ENCODE results near the gene IDH3G. TPM values are rescaled to one million over a fixed set of nuclear protein-coding genes. Genes with fewer than 3 reads are reported as not detected.

Gene IDH3G
- total RNA-seq, 1 donor from 2014 or later, result 72.4 TPM

- Mint-ChIP-seq H3K27ac (peak overlapping the region; percentile 89), H3K4me3 (ENCODE audit: low read depth) (peak overlapping the region; percentile 97), H3K4me1 (ENCODE audit: low read depth) (peaks cover 9% of the 10 kb centered on the region), H3K36me3 (ENCODE audit: low read depth) (peaks cover 41% of the 10 kb centered on the region), H3K27me3 (ENCODE audit: low read depth) (no peaks in the 10 kb centered on the region), H3K9me3 (no peaks in the 10 kb centered on the region)
- DNase-seq (ENCODE audit: low spot score), result no peak
- intact Hi-C loops (cut with micrococcal nuclease), result no loop called here
Measured at GRCh38 chrX:153793291-153793690, 884 bp downstream of the IDH3G start.

DNA sequence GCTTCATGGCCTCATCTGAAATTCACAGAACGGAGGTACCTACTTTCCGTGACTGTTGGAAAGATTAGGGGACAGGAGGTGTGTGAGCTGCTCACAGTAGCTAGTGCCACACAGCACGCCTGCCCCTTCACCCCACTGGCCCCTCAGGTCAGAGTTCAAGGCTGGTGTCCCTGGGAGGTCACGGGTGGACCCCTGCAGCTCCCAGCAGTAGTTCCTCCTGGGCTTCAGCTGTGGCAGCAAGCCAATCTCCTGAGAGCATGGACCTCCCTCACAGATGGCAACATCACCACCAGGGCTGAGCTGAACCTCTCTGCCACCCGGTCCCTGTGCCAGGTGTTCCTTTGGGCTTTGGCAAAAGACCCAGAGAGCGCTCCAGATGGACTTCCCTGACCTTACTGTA is 1.8 kb downstream of the IDH3G start:
- DNase-seq (ENCODE audit: low spot score), result no peak
- Mint-ChIP-seq H3K27me3 (ENCODE audit: low read depth) (no peaks in the 10 kb centered on the region), H3K36me3 (ENCODE audit: low read depth) (peaks cover 43% of the 10 kb centered on the region), H3K27ac (no peak overlapping the region), H3K4me3 (ENCODE audit: low read depth) (no peak overlapping the region), H3K4me1 (ENCODE audit: low read depth) (peaks cover 9% of the 10 kb centered on the region), H3K9me3 (no peaks in the 10 kb centered on the region)
- intact Hi-C loops (cut with micrococcal nuclease), result no loop called here

- Mint-ChIP-seq H3K4me1 (ENCODE audit: low read depth) (peaks cover 9% of the 10 kb centered on the region), H3K27me3 (ENCODE audit: low read depth) (no peaks in the 10 kb centered on the region), H3K4me3 (ENCODE audit: low read depth) (no peak overlapping the region), H3K27ac (no peak overlapping the region), H3K36me3 (ENCODE audit: low read depth) (peaks cover 40% of the 10 kb centered on the region), H3K9me3 (no peaks in the 10 kb centered on the region)
- intact Hi-C loops (cut with micrococcal nuclease), result no loop called here
- DNase-seq (ENCODE audit: low spot score), result no peak
Measured at GRCh38 chrX:153791104-153791852, 2.9 kb downstream of the IDH3G start.

GRCh38 chrX:153789654-153790053 is 4.5 kb downstream of the IDH3G start:
- intact Hi-C loops (cut with micrococcal nuclease), result no loop called here
- Mint-ChIP-seq H3K9me3 (no peaks in the 10 kb centered on the region), H3K36me3 (ENCODE audit: low read depth) (peaks cover 34% of the 10 kb centered on the region)

DNA sequence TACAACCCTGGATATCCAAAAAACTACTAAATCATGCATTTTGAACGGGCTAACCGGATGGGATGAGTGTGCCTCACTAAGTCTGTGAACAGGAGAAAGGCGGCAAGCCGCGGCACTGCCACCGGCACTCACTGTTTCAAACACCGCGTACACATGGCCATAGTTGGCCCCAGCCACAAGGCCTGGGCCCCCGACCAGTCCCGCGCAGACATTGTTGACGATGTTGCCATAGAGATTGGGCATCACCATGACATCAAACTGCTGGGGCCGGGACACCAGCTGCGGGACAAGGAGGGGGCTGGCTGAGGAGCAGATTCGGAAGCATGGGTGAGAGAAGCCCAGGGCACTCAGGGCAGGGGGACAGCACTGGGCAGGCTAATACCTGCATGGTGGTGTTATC is 7.5 kb downstream of the IDH3G start:
- H3K36me3 Mint-ChIP-seq (ENCODE audit: low read depth), result peaks cover 25% of the 10 kb centered on the region
- H3K4me1 Mint-ChIP-seq (ENCODE audit: low read depth), result no peaks in the 10 kb centered on the region
- H3K27me3 Mint-ChIP-seq (ENCODE audit: low read depth), result no peaks in the 10 kb centered on the region
- intact Hi-C loops (cut with micrococcal nuclease), result no loop called here
- no peak for DNase-seq (ENCODE audit: low spot score)
- no peak overlapping the region for H3K4me3 Mint-ChIP-seq (ENCODE audit: low read depth)
- no peak overlapping the region for H3K27ac Mint-ChIP-seq
- no peaks in the 10 kb centered on the region for H3K9me3 Mint-ChIP-seq

More at GRCh38 chrX:153789654-153790053, 4.5 kb downstream of the IDH3G start:
- Mint-ChIP-seq H3K4me3 (ENCODE audit: low read depth) (no peak overlapping the region), H3K27ac (no peak overlapping the region), H3K4me1 (ENCODE audit: low read depth) (peaks cover 6% of the 10 kb centered on the region), H3K27me3 (ENCODE audit: low read depth) (no peaks in the 10 kb centered on the region)
- no peak for DNase-seq (ENCODE audit: low spot score)

DNA sequence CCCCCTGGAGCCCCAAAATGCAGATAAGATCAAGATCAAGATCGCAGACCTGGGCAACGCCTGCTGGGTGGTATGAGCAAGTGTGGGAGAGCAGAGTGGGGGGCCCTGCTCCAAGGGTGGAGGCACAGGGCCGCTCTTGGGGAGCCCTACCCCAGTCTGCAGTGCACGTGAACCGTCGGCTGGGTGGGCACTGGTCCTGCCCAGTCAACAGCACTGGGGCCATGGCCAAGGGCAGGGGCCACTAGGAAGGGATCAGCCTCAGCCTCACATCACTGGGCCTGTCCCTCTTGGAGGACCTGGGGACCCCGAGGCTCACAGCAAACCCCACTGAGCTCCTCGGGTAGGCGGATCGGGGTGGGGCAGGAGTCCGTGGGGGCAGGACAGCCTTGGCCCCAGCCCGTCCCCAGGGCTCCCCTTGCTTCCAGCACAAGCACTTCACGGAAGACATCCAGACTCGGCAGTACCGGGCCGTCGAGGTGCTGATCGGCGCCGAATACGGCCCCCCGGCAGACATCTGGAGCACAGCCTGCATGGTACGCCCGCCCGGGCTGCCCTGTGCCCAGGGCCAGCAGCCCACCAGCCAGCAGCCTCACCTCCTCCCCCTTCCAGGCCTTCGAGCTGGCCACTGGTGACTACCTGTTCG is 9.7 kb downstream of the IDH3G start:
- H3K4me3 Mint-ChIP-seq (ENCODE audit: low read depth), result no peak overlapping the region
- H3K4me1 Mint-ChIP-seq (ENCODE audit: low read depth), result no peaks in the 10 kb centered on the region
- no peak for DNase-seq (ENCODE audit: low spot score)
- peaks cover 20% of the 10 kb centered on the region for H3K36me3 Mint-ChIP-seq (ENCODE audit: low read depth)
- H3K9me3 Mint-ChIP-seq, result no peaks in the 10 kb centered on the region
- H3K27ac Mint-ChIP-seq, result no peak overlapping the region
- H3K27me3 Mint-ChIP-seq (ENCODE audit: low read depth), result no peaks in the 10 kb centered on the region
- intact Hi-C loops (cut with micrococcal nuclease), result no loop called here

DNA sequence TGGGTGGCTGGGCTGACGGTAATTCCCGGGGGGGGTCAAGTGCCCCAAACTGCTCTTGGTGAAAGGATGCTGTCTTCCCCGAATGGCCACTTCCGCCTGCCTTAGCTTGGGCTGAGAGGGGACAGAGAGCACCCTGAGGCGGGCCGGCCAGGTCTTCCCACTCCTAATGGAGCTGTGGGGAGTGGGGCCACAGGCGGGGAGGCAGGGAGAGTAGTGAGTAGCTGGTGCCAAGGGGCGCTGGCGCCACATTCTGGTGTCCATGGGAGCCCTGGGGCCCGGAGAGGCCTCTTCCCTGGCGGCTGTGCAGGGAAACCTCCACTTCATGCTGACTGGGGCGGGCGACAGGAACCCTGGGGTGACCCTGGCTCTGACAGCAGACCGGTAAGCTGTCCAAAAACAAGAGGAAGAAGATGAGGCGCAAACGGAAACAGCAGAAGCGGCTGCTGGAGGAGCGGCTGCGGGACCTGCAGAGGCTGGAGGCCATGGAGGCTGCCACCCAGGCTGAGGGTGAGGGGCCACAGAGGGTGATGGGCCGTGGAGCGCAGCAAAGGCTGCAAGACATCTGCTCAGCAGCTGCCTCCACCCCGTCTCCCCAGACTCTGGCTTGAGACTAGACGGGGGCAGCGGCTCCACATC is 10.7 kb downstream of the IDH3G start:
- Mint-ChIP-seq H3K27me3 (ENCODE audit: low read depth) (no peaks in the 10 kb centered on the region), H3K27ac (no peak overlapping the region), H3K9me3 (no peaks in the 10 kb centered on the region), H3K4me3 (ENCODE audit: low read depth) (no peak overlapping the region), H3K36me3 (ENCODE audit: low read depth) (peaks cover 16% of the 10 kb centered on the region), H3K4me1 (ENCODE audit: low read depth) (no peaks in the 10 kb centered on the region)
- DNase-seq (ENCODE audit: low spot score), result no peak
- intact Hi-C loops (cut with micrococcal nuclease), result no loop called here

GRCh38 chrX:153782871-153783270 is 11.3 kb downstream of the IDH3G start:
- Mint-ChIP-seq H3K27me3 (ENCODE audit: low read depth) (no peaks in the 10 kb centered on the region), H3K4me3 (ENCODE audit: low read depth) (no peak overlapping the region), H3K36me3 (ENCODE audit: low read depth) (peaks cover 13% of the 10 kb centered on the region), H3K4me1 (ENCODE audit: low read depth) (no peaks in the 10 kb centered on the region), H3K9me3 (no peaks in the 10 kb centered on the region), H3K27ac (no peak overlapping the region)
- DNase-seq (ENCODE audit: low spot score), result no peak
- intact Hi-C loops (cut with micrococcal nuclease), result no loop called here

GRCh38 chrX:153782313-153782712 is 11.9 kb downstream of the IDH3G start:
- intact Hi-C loops (cut with micrococcal nuclease), result no loop called here
- H3K4me1 Mint-ChIP-seq (ENCODE audit: low read depth), result no peaks in the 10 kb centered on the region
- H3K27me3 Mint-ChIP-seq (ENCODE audit: low read depth), result no peaks in the 10 kb centered on the region
- peaks cover 9% of the 10 kb centered on the region for H3K36me3 Mint-ChIP-seq (ENCODE audit: low read depth)
- no peak for DNase-seq (ENCODE audit: low spot score)
- no peaks in the 10 kb centered on the region for H3K9me3 Mint-ChIP-seq
- H3K4me3 Mint-ChIP-seq (ENCODE audit: low read depth), result no peak overlapping the region
- H3K27ac Mint-ChIP-seq, result no peak overlapping the region

DNA sequence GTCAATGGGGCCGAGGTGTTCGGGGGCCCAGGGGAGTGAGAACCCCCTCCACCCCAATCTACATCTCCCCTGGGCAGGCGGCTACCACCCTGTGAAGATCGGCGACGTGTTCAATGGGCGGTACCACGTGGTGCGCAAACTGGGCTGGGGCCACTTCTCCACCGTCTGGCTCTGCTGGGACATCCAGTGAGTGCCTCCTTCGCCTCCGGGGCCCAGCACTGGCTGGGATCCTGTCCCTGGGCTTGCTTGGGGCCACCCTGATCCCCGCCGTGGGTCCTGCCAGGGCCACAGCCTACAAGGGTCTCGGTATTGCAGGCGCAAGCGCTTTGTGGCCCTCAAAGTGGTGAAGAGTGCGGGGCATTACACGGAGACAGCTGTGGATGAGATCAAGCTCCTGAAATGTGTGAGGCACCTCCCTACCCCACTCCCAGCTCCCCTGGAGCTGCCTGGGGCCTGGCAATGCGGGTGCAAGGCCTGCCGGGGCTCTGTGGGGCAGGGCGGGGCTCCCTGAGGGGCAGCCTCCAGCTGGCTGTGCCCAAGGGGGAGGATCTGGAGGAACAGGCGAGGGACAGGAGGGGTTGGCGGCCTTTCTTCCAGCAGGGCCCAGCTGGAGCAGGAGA is 12.6 kb downstream of the IDH3G start:
- H3K27me3 Mint-ChIP-seq (ENCODE audit: low read depth), result no peaks in the 10 kb centered on the region
- no peak overlapping the region for H3K27ac Mint-ChIP-seq
- H3K4me1 Mint-ChIP-seq (ENCODE audit: low read depth), result no peaks in the 10 kb centered on the region
- peaks cover 5% of the 10 kb centered on the region for H3K36me3 Mint-ChIP-seq (ENCODE audit: low read depth)
- DNase-seq (ENCODE audit: low spot score), result no peak
- no peak overlapping the region for H3K4me3 Mint-ChIP-seq (ENCODE audit: low read depth)
- intact Hi-C loops (cut with micrococcal nuclease), result no loop called here
- no peaks in the 10 kb centered on the region for H3K9me3 Mint-ChIP-seq

- intact Hi-C loops (cut with micrococcal nuclease), result no loop called here
- H3K9me3 Mint-ChIP-seq, result no peaks in the 10 kb centered on the region
- no peaks in the 10 kb centered on the region for H3K27me3 Mint-ChIP-seq (ENCODE audit: low read depth)
- no peak for DNase-seq (ENCODE audit: low spot score)
- peaks cover 3% of the 10 kb centered on the region for H3K36me3 Mint-ChIP-seq (ENCODE audit: low read depth)
- H3K4me3 Mint-ChIP-seq (ENCODE audit: low read depth), result no peak within 1 kb of the TSS
- H3K4me1 Mint-ChIP-seq (ENCODE audit: low read depth), result no peaks in the 10 kb centered on the region
- no peak within 1 kb of the TSS for H3K27ac Mint-ChIP-seq
Measured at GRCh38 chrX:153780678-153781427, 13.3 kb downstream of the IDH3G start, which contains the start of gene SRPK3. Gene SRPK3 (plus strand): TSS chrX:153781041. CDS start chrX:153781087, 46 bp downstream.

- no peak overlapping the region for H3K27ac Mint-ChIP-seq
- H3K9me3 Mint-ChIP-seq, result no peaks in the 10 kb centered on the region
- H3K27me3 Mint-ChIP-seq (ENCODE audit: low read depth), result no peaks in the 10 kb centered on the region
- no peaks in the 10 kb centered on the region for H3K4me1 Mint-ChIP-seq (ENCODE audit: low read depth)
- no peak overlapping the region for H3K4me3 Mint-ChIP-seq (ENCODE audit: low read depth)
- intact Hi-C loops (cut with micrococcal nuclease), result no loop called here
- no peaks in the 10 kb centered on the region for H3K36me3 Mint-ChIP-seq (ENCODE audit: low read depth)
- no peak for DNase-seq (ENCODE audit: low spot score)
Measured at GRCh38 chrX:153779891-153780677, 14.1 kb downstream of the IDH3G start.
